NCI-H1930 (cell line): ENCODE results near the gene ALDH1L1.
"Not testable (repeated sequence)": the region's sequence is repeated elsewhere in the genome, so short reads cannot be mapped to it uniquely, and the experiment has no call there.

Experiments used
- DNase-seq, 2 experiments: peaks; one replicate each; lab custom pipeline; 2025; lab: John Stamatoyannopoulos, UW

The ALDH1L1 gene

GRCh38 chr3:126106336-126107202 lies 73.8 kb downstream of the ALDH1L1 start:
- DNase-seq: no peak

- no peak for DNase-seq
Measured at GRCh38 chr3:126105691-126106187, 74.6 kb downstream of the ALDH1L1 start.

GRCh38 chr3:126104742-126105605 lies 75.4 kb downstream of the ALDH1L1 start:
- DNase-seq: no peak

- DNase-seq: no peak
Measured at GRCh38 chr3:126104028-126104635, 76.3 kb downstream of the ALDH1L1 start.

- no peak for DNase-seq
Measured at GRCh38 chr3:126103121-126104027, 77.0 kb downstream of the ALDH1L1 start.

- no peak for DNase-seq
Measured at GRCh38 chr3:126102530-126102951, 77.8 kb downstream of the ALDH1L1 start.

- no peak for DNase-seq
Measured at GRCh38 chr3:126102011-126102410, 78.4 kb downstream of the ALDH1L1 start.

GRCh38 chr3:126101521-126101982 lies 78.8 kb downstream of the ALDH1L1 start:
- DNase-seq: no peak

GRCh38 chr3:126100634-126101301 lies 79.6 kb downstream of the ALDH1L1 start:
- DNase-seq: no peak

GRCh38 chr3:126100269-126100633 lies 80.1 kb downstream of the ALDH1L1 start:
- no peak for DNase-seq

- no peak for DNase-seq
Measured at GRCh38 chr3:126098391-126098858, 82.0 kb downstream of the ALDH1L1 start.

GRCh38 chr3:126097801-126098200 lies 82.6 kb downstream of the ALDH1L1 start:
- DNase-seq: no peak

GRCh38 chr3:126096274-126096673 lies 84.1 kb downstream of the ALDH1L1 start:
- DNase-seq: not testable (repeated sequence)

- DNase-seq: not testable (repeated sequence)
Measured at GRCh38 chr3:126092128-126092527, 88.3 kb downstream of the ALDH1L1 start.

- no peak for DNase-seq
Measured at GRCh38 chr3:126087552-126088175, 92.7 kb downstream of the ALDH1L1 start.

GRCh38 chr3:126085841-126086240 lies 94.5 kb downstream of the ALDH1L1 start:
- no peak for DNase-seq

GRCh38 chr3:126085276-126085675 lies 95.1 kb downstream of the ALDH1L1 start:
- DNase-seq: no peak

GRCh38 chr3:126084768-126085180 lies 95.6 kb downstream of the ALDH1L1 start:
- DNase-seq: no peak

GRCh38 chr3:126083913-126084767 lies 96.2 kb downstream of the ALDH1L1 start, which contains the start of gene SLC41A3:
Gene SLC41A3 (minus strand): TSS chr3:126084124. CDS start chr3:126068219, 15,905 bp downstream.
- DNase-seq: peak; percentile 67 to 82
